TTC549 (cell line): ENCODE results near the gene CSMD2.

ENCODE experiments used
- FAIRE-seq: peaks from 2 replicates; lab custom pipeline; 2012; peaks lifted over from hg19 to GRCh38; lab: Jason Lieb, UNC

CSMD2 gene

DNA sequence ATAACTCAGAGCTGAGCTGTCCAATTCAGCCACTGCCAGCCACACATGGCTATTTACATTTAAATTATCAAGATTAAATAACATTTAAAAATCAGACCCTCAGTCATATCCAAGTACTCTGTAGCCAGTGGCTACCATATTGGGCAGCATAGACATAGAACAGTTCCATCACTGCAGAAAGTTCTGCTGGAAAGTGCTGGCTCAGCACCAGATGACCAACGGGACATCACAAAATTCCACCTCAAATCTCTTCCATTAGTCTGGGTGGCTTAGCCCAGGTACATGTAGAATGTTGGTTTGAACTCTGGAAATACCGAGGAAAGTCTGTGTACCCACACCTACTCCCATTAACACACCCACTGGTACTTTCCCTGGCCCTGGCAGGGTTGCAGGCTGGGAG, 563.3 kb downstream of the CSMD2 start:
- FAIRE-seq = no peak

DNA sequence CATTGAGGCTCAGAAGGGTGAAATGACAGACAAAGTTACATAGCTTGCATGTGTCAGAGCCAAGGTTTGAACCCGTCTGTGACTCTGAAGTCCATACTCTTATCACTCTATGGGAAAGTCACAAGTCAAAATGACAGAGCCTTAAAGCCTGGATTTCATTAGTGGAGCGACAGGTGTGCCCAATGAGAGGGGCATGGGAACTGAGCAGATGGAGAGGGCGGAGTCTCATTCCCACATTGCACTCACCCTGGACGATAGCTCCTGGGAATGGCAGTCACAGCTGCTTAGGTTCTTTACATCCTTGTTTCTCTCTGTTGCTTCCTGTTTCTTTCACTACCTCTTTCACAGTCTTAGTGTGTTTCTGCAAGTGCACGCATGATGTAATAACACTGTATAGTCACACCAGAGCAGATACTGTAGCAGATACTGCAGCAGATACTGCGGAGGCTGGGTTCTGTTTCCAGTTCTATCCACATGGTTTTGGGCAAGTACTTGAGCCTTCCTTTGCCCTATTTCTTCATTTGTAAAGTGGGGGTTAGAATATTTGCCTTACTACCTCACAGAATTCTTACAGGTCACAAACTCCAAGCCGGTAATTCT, 565.4 kb downstream of the CSMD2 start:
- no peak for FAIRE-seq

DNA sequence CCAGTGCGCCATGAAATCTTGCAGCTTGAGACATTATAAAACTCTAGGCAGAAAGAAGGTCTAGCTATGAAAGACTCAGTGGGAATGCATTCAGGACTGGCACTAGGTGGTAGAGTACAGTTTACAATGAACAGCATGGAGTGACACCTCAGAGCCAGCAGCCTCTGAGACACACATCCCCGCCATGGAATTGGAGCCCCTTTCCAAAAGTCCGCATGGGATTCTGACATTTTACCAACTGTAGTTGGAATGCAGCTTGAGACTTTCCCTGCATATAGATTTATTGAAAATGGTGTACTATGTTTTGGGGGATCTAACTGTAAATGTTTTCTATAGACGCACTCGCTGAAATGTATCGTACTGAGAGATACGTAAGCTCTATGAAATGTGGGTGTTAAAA, 576.3 kb downstream of the CSMD2 start:
- no peak for FAIRE-seq

DNA sequence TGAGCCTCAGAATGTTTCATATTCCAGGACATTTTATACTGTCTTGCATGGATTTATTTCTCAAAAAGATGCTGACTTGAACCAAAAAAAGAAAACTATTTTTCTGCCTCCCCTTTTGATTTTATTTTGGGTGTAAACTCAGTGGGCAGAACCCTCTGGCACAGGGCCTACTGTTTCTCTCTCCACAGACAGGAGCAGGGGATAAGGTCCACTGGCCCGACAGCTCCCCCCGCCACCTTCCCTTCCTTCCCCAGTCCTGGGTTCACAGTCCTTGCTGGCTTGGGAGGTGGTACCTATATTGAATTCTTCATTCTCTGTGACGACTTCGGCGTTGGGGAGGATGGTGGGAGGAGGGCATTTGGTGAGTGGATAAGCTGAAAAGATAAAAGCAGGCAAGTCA, 578.2 kb downstream of the CSMD2 start:
- FAIRE-seq = no peak

DNA sequence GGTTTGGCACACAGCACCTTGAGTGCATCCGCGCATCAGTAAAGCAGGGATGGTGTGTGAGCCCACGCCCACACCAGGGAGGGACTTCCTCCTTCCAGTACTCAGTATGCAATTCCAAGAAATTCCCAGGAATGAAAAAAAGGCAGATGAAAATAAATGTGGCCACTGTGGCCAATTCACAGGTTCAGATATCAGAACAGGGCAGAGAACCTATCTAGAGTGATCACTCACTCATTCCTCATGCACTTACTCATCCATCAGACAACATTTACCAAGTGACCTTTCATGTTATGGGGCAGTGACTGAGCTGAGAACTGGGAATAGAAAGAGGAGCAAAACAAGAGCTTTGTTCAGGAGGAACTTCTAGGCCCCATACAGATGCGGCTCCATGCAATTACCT, 578.9 kb downstream of the CSMD2 start:
- no peak for FAIRE-seq

DNA sequence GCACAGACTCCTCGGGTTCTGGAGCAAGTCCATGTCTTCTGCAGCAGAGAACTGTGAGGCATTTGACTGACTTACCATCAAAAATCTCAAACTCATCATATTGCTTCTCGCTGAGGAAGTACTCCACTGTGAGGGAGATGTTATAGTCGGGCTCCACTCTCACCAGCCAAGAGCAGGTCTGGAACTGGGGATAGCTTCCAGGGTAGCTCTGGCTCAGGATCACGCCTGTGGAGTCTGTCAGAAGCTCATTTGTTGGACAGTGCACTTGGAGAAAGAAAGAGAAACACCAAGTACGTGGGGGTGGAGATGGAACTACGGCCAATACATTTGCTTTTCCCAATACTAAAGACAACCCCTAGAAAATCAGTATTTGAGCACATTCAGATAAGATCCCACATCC, 581.5 kb downstream of the CSMD2 start:
- FAIRE-seq = no peak

DNA sequence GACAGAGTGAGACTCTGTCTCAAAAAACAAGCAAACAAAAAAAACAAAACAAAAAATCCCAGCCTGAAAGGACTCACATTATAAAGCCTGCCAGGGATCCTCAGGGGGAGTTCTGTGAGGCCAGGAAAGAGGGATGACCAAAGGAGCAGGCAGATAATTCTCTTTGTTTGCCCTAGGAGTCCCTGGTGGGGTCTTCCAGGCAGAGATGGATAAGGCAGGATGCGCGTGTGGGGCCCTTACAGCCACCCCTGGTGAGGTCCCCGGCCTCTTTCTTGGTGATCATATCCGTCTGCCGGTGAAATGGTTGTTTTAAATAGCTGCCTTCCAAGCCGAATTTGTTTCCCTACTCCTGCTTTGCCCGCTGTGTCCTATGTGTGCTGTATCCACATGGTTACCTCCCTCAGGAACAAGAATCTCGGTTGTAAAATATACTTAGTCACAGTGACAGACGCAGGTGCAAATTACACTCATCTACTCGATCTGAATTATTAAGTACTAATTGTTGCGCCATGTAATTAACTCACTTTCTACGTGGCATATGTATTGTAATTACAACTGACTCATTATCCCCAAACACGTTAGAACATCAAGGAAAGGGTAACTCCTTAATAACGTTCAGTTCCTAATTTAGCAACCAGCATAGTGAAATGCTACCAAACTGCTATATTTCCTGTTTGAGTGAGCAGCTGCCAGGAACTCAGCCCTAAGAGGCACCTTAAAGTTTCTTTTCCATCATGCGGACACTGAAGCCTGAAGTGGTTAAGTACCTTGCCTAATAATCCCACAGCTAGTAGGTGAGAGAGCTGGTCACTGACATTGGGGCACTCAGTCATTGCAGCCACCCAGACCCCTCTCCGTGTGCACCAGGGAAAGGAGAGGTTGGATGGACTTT, 586.2 kb downstream of the CSMD2 start:
- no peak for FAIRE-seq

DNA sequence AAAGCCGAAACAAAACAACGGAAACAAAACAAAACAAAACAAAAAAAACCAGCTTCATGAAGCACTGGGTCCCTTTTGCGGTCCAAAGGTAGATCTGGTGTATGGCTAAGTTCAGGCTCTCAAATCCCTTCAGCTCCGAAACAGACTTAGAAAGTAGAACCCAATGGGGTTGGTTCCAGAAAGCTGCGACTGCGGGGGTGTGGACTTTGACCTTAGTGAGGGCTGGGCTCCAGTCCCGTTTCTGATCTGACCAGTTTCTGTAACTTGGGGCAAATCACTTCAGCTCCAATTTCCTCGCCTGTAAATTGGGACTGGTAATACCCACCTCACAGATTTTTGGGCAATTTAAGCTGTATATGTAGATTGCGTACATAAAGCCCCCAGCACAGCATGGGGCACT, 587.4 kb downstream of the CSMD2 start:
- FAIRE-seq = no peak

DNA sequence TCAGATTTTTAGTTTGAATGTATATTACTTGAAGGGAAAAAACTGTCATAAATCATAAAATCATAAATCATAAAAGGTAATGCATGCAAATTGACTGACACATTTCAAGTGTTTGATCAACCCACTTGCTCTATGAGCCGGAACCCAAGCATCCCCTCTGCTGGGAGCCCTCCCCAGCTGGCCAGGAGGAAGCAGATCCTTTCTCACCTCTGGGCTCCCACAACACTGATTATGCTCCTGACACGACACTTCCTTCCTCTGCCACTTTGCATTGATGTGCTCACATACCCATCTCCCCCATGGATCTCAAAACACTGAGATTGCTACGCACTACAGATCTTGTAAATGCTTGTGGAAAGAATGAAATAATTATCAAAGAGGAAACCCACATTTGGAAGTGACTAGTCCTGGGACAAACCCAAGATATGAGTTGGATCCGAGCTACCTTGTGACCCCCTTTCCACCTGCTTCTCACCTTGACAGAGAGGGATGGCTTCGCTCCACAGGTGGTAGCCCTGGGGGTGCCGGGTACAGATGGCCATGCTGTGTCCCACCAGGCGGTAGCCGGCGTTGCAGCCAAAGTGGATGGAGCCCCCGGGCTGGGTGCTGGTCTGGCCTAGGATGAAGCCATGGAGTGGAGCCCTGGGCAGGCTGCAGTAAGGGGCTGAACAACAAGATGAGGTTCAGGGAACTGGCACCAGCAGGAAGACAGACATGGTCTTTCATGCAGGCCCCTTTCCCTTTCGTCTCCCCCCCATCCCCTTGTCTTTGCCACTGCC, 588.0 kb downstream of the CSMD2 start:
- no peak for FAIRE-seq

DNA sequence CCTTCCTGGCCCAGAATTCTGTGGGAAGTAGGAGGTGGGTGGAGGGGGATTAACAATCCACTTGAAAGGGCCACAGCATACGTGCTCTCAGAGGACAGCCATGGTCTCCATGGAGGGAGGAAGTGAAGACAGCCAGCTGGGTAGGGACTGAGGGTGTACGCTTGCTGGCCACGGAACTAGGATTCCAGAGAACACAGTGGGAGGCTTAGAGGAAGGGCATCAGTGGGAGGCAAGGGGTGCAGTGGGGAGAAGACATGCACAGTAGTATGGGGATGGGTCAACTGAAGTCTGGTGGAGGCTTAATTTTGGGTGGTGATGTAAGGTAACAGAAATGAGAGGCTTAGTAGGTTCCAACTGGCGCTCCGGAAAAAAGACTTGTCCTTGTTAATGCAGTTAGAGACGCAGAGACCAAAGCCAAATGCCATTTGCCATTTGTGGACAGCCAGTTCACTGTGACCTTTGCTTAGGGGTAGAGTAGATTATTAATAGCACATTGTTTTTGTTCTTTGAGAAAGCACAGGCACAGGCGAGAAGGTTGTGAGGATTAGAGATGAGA, 589.6 kb downstream of the CSMD2 start:
- no peak for FAIRE-seq

DNA sequence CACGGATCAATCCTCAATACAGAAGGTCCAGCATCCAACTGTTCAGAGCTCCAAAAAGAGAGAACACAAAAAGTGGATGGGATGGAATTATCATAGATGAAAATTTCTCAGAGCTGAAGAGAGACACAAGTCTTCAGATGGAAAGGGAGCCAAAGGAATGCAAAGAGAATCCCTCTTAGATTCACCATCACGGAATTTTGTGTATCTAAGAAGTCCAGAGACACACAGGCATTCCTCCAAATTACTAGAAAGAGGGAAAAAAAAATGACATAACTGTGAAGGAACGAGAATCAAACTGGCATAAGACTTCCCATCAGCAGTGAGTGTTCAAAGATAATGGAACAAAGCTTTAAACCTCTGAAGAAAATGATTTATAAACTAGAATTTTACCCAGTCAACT, 591.4 kb downstream of the CSMD2 start:
- no peak for FAIRE-seq

DNA sequence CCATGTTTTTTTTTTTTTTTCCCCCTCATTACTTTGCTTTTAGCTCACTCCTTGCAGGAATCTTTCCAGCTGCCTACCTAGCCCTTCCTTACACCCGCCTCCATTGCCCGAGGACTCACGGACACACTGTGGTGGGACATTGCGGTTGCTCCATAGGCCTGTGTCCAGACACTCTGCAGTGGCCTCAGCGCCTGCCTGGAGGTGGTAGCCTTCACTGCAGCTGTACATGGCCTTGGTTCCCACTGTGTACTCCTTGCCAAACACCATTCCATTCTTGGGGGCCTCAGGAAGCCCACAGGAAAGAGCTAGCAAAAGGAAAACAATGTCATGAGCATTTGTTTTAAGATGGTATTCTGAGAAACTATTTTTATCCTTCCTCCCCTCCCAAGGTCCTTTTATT, 592.6 kb downstream of the CSMD2 start:
- no peak for FAIRE-seq

DNA sequence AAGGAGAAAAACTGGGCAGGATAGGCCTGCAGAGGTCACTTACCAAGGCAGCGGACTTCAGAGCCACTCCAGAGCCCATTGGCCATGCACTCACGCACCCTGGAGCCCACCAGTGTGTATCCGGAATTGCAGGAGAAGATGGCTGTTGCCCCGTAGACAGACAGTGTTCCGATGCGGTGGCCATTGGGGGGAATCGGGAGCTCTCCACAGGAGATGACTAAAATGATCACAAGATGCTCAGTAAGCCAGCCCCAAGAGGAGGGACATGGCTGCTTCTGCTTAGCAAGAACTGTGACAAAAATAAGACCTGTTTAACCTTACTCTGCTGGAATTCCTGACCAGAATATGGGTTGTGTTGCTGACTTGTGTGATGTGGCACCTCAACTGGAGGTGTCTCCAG, 595.7 kb downstream of the CSMD2 start:
- no peak for FAIRE-seq

DNA sequence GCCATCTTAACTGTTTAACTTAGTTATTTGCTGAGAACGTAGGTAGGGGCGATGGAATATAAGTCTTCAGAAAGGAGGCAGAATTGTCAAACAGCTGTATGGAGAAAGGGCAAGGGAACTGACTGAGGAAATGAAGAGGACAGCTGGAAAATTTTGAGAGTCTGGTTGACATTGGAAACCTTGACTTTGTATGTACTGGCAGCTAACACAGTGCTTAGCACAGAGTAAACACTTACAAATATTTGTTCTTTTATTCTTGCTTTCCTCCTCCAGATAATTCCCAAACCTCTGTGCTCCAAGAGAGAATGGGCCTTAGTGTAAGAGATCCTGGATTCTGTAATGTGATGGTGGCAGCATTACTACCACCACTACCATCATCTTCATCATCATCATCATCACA, 601.3 kb downstream of the CSMD2 start:
- no peak for FAIRE-seq

DNA sequence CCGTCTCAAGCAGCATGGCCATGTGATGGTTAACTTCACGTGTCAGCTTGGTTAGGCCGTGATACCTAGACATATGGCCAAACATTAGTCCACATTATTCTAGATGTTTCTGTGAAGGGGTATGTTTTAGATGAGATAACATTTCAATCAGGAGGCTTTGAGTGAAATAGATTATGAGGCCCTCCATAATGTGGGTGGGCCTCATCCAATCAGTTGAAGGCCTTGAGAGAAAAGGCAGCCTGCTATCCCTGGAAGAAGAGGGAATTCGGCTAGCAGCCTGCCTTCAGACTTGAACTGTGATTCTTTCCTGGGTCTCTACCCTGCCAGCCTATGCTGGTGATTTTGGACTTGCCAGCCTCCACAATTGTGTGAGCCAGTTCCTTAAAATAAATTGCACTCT, 602.5 kb downstream of the CSMD2 start:
- FAIRE-seq = no peak

DNA sequence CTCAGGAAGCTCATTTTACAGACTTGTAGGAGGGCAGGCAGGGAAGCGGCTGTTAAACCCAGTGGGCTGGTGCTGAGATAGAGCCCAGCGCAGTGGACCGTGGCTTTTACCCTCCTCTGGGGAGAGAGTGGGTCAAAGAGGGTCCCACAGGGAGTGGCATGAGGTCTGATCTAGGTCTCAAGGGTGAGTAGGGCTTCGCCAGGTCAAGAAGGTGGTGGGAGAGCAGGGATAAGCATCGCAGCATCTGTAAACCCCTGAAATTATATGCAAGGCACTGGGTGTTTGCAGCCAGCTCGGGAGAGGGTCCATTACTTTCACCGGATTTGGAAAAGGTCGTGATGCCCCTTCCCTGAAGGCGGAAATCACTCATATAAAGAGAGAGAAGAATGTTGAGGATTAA, 603.5 kb downstream of the CSMD2 start:
- FAIRE-seq = no peak

DNA sequence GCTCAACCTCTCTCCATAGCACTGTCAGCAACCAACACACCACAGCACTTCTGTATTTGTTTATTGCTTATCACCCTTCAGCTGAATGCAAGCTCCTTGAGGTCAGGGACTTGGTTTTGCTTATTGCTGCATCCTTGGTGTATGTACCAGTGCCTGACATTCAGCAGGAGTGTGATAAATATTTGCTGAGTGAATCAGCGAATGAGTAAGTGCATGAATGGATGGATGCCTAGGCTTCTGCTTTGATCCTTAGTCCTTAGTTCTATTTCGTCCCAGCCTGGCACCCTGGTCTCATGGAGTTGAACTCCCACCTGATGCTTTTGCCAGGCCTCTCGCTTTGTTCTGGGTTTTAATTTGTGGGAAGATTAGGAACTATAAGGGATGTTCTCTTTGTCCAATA, 604.4 kb downstream of the CSMD2 start:
- FAIRE-seq = no peak

DNA sequence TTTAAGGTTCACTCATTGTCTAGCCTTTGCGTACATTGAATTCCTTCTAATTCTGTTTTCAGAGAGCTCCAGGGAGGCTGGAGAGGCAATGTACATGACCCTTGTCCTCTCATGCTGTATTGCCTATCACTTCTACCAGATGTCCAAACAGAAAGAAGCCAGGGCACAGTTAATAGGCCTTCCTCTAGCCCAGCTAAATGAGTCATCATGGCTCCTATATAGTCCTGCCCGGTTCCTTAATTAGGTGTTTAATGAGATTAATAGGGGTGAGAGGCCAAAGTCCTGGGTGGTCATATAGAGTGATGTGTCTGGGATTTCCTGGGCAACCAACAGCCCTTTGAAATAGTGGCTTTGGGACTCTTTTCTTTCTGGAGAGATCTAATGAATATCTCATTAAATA, 616.3 kb downstream of the CSMD2 start:
- no peak for FAIRE-seq

DNA sequence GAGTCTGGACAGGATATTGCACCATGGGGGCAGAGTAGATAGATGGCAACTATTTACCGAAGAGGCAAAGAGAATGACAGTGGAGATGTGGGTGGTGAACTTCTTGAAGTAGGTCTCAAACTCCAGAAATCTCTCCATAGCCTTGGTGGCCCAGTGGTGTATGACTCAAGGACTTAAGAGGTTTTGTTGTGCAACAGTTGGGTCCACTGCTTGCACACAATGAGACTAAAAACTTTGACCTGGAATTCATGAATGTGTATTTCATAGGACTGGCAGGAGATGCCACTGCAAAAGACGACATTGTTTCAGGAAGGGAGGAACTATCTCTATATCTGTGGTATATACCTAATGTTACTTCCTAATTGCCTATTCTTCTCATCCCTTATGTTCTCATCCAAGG, 616.7 kb downstream of the CSMD2 start:
- FAIRE-seq = no peak

DNA sequence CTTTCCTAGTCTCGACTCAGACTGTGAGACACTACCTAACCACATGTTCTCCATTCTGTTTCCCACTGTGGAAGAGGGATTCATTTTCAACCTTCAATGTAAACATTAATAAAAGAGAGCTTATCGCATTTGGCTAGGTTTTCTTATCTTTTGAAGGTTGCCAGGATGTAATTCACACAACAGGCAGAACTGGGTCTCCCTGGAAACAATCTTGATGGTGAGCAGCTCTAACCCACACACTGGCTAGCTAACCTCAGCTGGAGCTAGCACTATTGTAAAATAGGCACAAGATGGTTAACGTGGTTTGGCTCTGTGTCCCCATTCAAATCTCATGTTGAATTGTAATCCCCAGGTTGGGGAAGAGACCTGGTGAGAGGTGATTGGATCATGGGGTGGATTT, 617.5 kb downstream of the CSMD2 start:
- FAIRE-seq = no peak

DNA sequence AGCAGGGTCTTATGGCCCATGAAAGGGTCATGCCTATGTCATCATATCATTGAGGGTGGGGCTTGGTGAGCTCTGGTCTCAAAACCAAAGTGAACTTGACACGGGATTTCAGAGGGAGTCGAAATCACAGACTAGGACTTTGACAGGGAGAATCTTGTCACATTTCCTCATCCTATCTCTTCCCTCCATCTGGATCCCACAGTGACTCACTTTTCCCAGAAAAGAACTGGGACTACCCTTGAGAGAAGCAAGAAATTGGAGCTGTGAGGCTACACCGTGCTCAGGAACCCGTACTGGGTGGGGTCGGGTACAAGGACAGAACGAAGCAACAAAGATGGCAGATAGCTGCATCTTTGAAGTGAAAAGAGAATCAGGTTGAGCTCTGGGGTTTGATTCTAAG, 623.1 kb downstream of the CSMD2 start:
- FAIRE-seq = no peak

DNA sequence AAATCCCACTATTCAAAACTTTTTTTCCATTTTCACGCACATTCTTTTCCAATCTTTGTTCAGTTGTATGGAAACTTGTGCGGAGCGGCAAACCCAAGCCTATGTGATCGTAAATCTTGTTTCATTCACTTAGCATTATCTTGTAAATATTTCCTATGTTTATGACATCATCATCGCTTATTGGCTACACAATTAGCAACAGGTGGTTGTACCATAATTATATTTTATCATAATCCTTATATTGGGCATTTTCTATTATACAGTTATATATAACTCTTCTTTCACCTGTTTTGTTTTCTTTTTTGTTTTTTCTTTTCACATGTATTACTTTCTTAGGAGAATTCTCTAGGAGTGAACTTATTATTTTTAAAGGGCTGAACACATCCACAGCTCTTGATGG, 627.1 kb downstream of the CSMD2 start:
- no peak for FAIRE-seq

DNA sequence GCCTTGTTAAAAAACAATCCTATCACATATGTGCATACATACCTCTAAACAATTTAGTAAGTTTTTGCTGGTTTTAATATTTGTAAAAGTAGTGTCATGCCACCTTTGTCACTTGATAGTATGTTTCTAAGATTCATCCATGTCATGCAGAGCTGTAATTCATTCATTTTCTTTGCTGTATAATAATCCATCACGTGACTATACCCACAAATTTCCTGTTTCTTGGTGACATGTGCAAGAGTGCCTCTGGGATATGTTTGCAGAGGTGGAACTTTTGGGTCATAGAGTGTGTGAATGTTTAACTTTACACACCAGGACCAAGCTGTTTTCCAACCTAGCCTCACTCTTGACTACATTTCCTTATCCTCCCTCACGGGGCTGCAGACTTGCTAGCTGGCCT, 629.7 kb downstream of the CSMD2 start:
- no peak for FAIRE-seq
